ENCODE results near the gene TYRO3. TPM values are rescaled to one million over a fixed set of nuclear protein-coding genes. Genes with fewer than 3 reads are reported as not detected.
"Not testable (repeated sequence)": the region's sequence is repeated elsewhere in the genome, so short reads cannot be mapped to it uniquely, and the experiment has no call there.

TYRO3 gene
- total RNA-seq, 1 donor from 2014 or later, result 13.3 TPM

DNA sequence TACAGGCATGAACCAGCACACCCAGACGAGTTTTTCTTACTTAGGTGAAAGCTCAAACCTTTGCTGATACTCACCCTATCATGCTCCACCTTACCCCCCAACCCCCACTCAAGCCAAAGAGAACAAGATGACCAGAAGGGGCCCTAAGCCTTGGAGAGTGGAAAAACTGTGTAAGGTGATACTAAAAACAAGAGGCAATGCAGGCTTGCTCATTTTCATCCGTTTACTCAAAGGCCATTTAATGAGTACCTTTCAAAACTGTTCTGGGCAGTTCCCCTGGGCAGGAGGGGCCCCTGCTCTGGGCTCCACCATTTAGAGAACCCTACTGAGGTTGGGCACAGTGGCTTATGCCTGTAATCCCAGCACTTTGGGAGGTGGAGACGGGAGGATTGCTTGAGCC lies 6.7 kb downstream of the TYRO3 start:
- intact Hi-C loops (cut with DNase I), result no loop called here
- Histone ChIP-seq H3K27me3 (no peaks in the 10 kb centered on the region), H3K9me3 (no peaks in the 10 kb centered on the region), H3K27ac (no peak overlapping the region), H3K36me3 (peaks cover 0 to 6% of the 10 kb centered on the region in 2 donors), H3K4me3 (no peak overlapping the region), H3K4me1 (peaks cover 5% of the 10 kb centered on the region)
- TF ChIP-seq POLR2A (IDR thresholded peaks at IDR 0.05) (no peak), POLR2AphosphoS5 (IDR thresholded peaks at IDR 0.05; ENCODE audit: insufficient read depth in 1 of 2, low read depth in 1 of 2) (no peak), CTCF (IDR thresholded peaks at IDR 0.05) (no peak)
- no peak for DNase-seq (ENCODE audit: extremely low spot score in 2 of 2)

DNA sequence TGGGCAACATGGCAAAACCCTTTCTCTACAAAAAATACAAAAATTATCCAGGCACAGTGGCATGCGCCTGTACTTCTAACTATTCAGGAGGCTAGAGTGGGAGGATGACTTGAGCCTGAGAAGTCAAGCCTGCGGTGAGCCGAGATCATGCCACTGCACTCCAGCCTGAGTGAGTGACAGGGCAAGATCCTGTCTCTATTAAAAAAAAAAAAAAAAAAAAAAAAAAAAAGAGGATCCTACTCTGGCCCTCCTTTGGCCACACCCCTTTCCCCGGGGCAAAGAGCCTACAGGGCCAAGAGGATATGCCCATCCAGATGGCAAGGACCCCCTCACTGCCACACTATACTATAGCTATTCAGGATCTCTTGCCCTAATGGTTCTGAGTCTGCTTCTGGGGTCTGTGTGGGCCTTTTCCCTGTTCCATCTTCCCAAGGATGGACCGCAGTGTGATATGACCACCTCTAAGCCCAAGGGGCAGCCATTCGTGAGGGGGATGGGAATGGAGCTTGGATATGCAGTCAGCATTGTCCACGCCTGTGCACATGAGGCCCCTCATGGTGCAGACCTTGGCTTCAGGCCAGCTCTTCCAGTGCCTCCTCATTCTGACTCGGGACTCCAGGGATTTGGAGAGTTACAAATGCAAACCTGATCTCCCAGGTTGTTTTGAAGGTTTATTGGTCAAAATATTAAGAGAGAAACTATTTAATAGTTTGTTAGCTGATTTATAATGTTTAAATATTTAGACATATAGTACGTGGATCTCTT lies 7.3 kb downstream of the TYRO3 start:
- no peak overlapping the region for H3K27ac ChIP-seq
- no peaks in the 10 kb centered on the region for H3K9me3 ChIP-seq
- H3K27me3 ChIP-seq, result no peaks in the 10 kb centered on the region
- intact Hi-C loops (cut with DNase I), result no loop called here
- no peak for DNase-seq (ENCODE audit: extremely low spot score in 2 of 2)
- no peaks in the 10 kb centered on the region for H3K4me1 ChIP-seq
- TF ChIP-seq POLR2AphosphoS5 (IDR thresholded peaks at IDR 0.05; ENCODE audit: insufficient read depth in 1 of 2, low read depth in 1 of 2) (no peak), POLR2A (IDR thresholded peaks at IDR 0.05) (no peak), CTCF (IDR thresholded peaks at IDR 0.05) (no peak)
- peaks cover 0 to 6% of the 10 kb centered on the region in 2 donors for H3K36me3 ChIP-seq
- no peak overlapping the region for H3K4me3 ChIP-seq

GRCh38 chr15:41567261-41567660 lies 8.2 kb downstream of the TYRO3 start:
- H3K4me3 ChIP-seq, result no peak overlapping the region
- H3K27me3 ChIP-seq, result no peaks in the 10 kb centered on the region
- DNase-seq (ENCODE audit: extremely low spot score in 2 of 2), result no peak
- peaks cover 0 to 6% of the 10 kb centered on the region in 2 donors for H3K36me3 ChIP-seq
- no peaks in the 10 kb centered on the region for H3K9me3 ChIP-seq
- no peak for TF ChIP-seq POLR2A (IDR thresholded peaks at IDR 0.05)
- TF ChIP-seq POLR2AphosphoS5 (IDR thresholded peaks at IDR 0.05; ENCODE audit: insufficient read depth in 1 of 2, low read depth in 1 of 2), result no peak
- no peak for TF ChIP-seq CTCF (IDR thresholded peaks at IDR 0.05)
- intact Hi-C loops (cut with DNase I), result no loop called here
- no peaks in the 10 kb centered on the region for H3K4me1 ChIP-seq
- H3K27ac ChIP-seq, result no peak overlapping the region

DNA sequence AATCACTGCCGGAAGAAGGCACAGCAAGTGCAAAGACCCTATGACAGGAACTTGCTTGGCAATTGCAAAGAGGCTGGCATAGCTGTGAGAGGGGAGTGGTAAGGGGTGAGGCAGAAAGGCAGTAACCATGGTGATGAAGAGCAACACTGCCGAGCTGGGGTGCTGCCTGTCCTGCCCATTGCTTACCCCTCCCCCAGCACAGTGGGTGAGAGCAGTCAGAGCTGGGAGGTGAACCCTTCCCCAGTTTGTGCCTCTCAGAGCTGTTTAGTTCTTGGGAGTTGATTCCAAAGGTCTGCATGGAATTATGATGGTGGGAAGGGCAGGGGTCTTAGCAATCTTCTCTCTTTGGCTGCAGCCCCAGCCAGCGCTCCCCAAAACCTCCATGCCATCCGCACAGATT lies 8.8 kb downstream of the TYRO3 start:
- Histone ChIP-seq H3K9me3 (no peaks in the 10 kb centered on the region), H3K27ac (no peak overlapping the region), H3K27me3 (no peaks in the 10 kb centered on the region), H3K36me3 (peaks cover 0 to 6% of the 10 kb centered on the region in 2 donors), H3K4me1 (no peaks in the 10 kb centered on the region), H3K4me3 (no peak overlapping the region)
- no peak for DNase-seq (ENCODE audit: extremely low spot score in 2 of 2)
- no peak for TF ChIP-seq CTCF (IDR thresholded peaks at IDR 0.05)
- intact Hi-C loops (cut with DNase I), result no loop called here

DNA sequence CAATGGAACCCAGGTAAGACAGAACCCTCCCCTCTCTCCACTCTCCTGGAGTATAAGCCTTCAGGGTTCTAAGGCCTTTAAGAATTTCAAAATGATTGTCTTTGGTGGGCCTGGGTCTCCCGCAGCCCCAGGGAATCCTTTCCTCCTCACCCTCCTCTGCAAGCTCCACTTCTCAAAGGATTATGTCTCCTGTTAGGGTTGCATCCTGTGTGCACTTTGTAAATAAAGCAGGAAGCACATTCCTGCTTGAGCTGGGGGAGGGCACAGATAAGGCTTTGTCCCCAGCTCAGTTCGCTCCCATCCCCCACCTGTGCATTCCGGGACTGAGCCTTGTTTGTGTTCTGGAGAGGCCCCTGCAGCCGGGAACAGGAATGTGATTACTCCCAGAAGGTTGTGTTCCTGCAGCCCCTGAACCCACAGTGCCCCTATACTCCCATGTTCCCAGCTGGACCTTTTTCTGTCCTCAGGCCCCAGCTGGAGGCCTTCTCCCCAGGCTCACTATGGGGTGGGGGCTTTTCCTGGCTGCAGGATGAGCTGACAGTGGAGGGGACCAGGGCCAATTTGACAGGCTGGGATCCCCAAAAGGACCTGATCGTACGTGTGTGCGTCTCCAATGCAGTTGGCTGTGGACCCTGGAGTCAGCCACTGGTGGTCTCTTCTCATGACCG lies 9.5 kb downstream of the TYRO3 start:
- no peak for DNase-seq (ENCODE audit: extremely low spot score in 2 of 2)
- Histone ChIP-seq H3K36me3 (peaks cover 0 to 6% of the 10 kb centered on the region in 2 donors), H3K27me3 (no peaks in the 10 kb centered on the region), H3K4me1 (no peaks in the 10 kb centered on the region), H3K9me3 (no peaks in the 10 kb centered on the region), H3K4me3 (no peak overlapping the region), H3K27ac (no peak overlapping the region)
- no peak for TF ChIP-seq POLR2AphosphoS5 (IDR thresholded peaks at IDR 0.05; ENCODE audit: insufficient read depth in 1 of 2, low read depth in 1 of 2)
- TF ChIP-seq CTCF (IDR thresholded peaks at IDR 0.05), result no peak
- TF ChIP-seq POLR2A (IDR thresholded peaks at IDR 0.05), result no peak
- intact Hi-C loops (cut with DNase I), result no loop called here

DNA sequence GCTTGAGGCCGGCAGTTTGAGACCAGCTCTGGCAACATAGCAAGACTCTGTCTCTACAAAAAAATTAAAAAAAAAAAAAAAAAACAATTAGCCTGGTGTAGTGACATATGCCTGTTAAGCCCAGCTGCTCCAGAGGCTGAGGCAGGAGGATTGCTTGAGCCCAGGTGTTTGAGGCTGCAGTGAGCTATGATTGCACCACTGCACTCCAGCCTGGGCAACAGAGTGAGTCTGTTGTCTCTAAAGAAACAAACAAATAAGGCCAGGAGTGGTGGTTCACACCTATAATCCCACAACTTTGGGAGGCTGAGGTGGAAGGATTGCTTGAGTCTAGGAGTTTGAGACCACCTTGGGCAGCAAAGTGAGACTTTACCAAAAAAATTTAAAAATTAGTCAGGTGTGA lies 10.2 kb downstream of the TYRO3 start:
- DNase-seq (ENCODE audit: extremely low spot score in 2 of 2); intact Hi-C loops (cut with DNase I); H3K4me3 ChIP-seq; H3K27me3 ChIP-seq; H3K27ac ChIP-seq; H3K36me3 ChIP-seq; H3K9me3 ChIP-seq; H3K4me1 ChIP-seq: not testable (repeated sequence)

All from vagina (tissue), 2 donors.